Upper lobe of left lung (tissue), 4 donors: ENCODE results near the gene VAPB.

Experiments
- POLR2A ChIP-seq, 4 donors: fragments of 450-650 bp; IDR thresholded peaks; one replicate each; pipeline ENCODE4 v1.5.1; 2016 to 2017; ENCODE audit warnings: antibody characterized with exemption in 4 of 4, mild to moderate bottlenecking in 2 of 4
- POLR2AphosphoS5 ChIP-seq, 2 donors: sonication (generic); formaldehyde crosslinking; IDR thresholded peaks; one replicate each; pipeline ENCODE4 v1.5.1; 2017; ENCODE audit warnings: antibody characterized with exemption in 2 of 2
- TF ChIP-seq, protein P1 (sequence below), 6 experiments: fragments of 450-650 bp in 4 of 6; fragments of 200-600 bp in 2 of 6; sonication (generic) in 2 of 6; IDR thresholded peaks; one replicate each; pipeline ENCODE4 v1.5.1; 2016 to 2019; ENCODE audit warnings: antibody characterized with exemption in 6 of 6

DNA sequence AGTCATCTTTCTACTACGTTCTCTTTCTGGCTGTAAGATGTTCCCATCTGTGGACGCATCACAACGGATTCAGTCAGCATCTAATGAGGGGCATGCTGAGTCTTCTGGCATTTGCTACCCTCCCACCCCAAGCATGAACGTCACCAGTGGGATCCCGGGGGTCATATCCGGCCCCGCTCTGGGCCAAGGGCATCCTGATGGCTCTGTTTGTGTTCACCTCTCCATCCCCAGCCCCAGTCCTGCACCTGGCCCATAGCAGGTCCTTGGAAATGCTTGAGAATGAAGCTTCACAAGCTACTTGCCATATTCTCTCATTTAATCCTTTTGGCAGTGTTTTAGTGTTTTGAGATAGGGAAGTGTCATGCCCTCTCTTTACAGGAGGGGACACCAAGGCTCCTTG lies 111.2 kb downstream of the VAPB start:
- TF ChIP-seq, protein P1, sequence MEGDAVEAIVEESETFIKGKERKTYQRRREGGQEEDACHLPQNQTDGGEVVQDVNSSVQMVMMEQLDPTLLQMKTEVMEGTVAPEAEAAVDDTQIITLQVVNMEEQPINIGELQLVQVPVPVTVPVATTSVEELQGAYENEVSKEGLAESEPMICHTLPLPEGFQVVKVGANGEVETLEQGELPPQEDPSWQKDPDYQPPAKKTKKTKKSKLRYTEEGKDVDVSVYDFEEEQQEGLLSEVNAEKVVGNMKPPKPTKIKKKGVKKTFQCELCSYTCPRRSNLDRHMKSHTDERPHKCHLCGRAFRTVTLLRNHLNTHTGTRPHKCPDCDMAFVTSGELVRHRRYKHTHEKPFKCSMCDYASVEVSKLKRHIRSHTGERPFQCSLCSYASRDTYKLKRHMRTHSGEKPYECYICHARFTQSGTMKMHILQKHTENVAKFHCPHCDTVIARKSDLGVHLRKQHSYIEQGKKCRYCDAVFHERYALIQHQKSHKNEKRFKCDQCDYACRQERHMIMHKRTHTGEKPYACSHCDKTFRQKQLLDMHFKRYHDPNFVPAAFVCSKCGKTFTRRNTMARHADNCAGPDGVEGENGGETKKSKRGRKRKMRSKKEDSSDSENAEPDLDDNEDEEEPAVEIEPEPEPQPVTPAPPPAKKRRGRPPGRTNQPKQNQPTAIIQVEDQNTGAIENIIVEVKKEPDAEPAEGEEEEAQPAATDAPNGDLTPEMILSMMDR (IDR thresholded peaks at IDR 0.05) = no peak
- TF ChIP-seq POLR2AphosphoS5 (IDR thresholded peaks at IDR 0.05) (no peak), POLR2A (IDR thresholded peaks at IDR 0.05) (no peak)
